ENCODE results near the gene TRPT1.

- TF ChIP-seq POLR2AphosphoS5 (IDR thresholded peaks at IDR 0.05) (no peak), CTCF (IDR thresholded peaks at IDR 0.05) (peak in 3 of 4 experiments; percentile 17 to 44 (median 17)), POLR2A (IDR thresholded peaks at IDR 0.05) (no peak)
Measured at GRCh38 chr11:64252003-64252872, 26.3 kb upstream of the TRPT1 start.
